HL-60 (cell line): ENCODE data around the gene ANKRD53.

Source experiments
- GABPA ChIP-seq: IDR thresholded peaks from 2 replicates; pipeline ENCODE4 v1.6.1; 2012; ENCODE audit warnings: low read depth
- POLR2AphosphoS5 ChIP-seq: IDR thresholded peaks from 2 replicates; pipeline ENCODE4 v1.6.1; 2012; ENCODE audit warnings: low read depth
- REST ChIP-seq: IDR thresholded peaks from 2 replicates; pipeline ENCODE4 v1.6.1; 2012; ENCODE audit warnings: low read depth; ENCODE audit not compliant: insufficient replicate concordance
- SPI1 ChIP-seq: IDR thresholded peaks from 2 replicates; pipeline ENCODE4 v1.6.1; 2012; ENCODE audit warnings: low read depth, mild to moderate bottlenecking, borderline replicate concordance
- TF ChIP-seq, protein P1 (sequence below): IDR thresholded peaks from one replicate; pipeline ENCODE4 v1.5.1; 2011; ENCODE audit warnings: low read length, control low read depth, inconsistent platforms; ENCODE audit not compliant: insufficient read depth

GRCh38 chr2:70986499-70987189 is 8.2 kb downstream of the ANKRD53 start:
- TF ChIP-seq, protein P1, sequence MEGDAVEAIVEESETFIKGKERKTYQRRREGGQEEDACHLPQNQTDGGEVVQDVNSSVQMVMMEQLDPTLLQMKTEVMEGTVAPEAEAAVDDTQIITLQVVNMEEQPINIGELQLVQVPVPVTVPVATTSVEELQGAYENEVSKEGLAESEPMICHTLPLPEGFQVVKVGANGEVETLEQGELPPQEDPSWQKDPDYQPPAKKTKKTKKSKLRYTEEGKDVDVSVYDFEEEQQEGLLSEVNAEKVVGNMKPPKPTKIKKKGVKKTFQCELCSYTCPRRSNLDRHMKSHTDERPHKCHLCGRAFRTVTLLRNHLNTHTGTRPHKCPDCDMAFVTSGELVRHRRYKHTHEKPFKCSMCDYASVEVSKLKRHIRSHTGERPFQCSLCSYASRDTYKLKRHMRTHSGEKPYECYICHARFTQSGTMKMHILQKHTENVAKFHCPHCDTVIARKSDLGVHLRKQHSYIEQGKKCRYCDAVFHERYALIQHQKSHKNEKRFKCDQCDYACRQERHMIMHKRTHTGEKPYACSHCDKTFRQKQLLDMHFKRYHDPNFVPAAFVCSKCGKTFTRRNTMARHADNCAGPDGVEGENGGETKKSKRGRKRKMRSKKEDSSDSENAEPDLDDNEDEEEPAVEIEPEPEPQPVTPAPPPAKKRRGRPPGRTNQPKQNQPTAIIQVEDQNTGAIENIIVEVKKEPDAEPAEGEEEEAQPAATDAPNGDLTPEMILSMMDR, result no peak
- TF ChIP-seq REST (no peak), POLR2AphosphoS5 (no peak), GABPA (no peak), SPI1 (no peak)
